ENCODE results near the gene BSN. TPM values are rescaled to one million over a fixed set of nuclear protein-coding genes. Genes with fewer than 3 reads are reported as not detected.

BSN gene
- total and polyA plus RNA-seq, 7 donors, result under 0.01 to 0.81 (median 0.61) TPM; not detected in 1

DNA sequence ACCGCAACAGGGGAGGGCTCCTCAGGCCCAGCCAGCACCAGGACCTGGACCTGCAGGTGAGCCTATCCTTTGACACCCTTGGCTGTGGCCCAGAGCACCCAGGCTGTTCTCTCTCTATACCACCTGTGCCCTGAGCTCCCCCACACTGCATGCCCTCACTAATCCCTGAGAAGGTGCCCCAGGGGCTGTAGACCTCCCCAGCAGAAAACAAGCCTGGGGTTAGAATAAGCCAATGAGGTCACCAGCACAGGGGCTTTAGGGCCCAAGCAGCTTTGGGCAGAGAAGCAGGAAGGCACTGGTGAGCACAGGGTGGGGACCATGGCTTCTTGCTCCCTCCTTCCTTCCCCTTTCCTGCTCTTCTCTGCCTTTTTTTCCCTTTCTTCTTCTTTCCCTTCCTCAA, 109.6 kb downstream of the BSN start:
- no peaks in the 10 kb centered on the region for H3K36me3 ChIP-seq
- H3K9me3 ChIP-seq, result no peaks in the 10 kb centered on the region
- no peak overlapping the region for H3K4me3 ChIP-seq
- 94 to 96% methylated on average over 1 of the region's 1 CpG for WGBS, 2 donors
- no peak overlapping the region for H3K27ac ChIP-seq
- peaks cover 0 to 59% (median 22%) of the 10 kb centered on the region in 3 donors for H3K27me3 ChIP-seq
- TF ChIP-seq POLR2A (IDR thresholded peaks at IDR 0.05) (no peak), POLR2AphosphoS5 (IDR thresholded peaks at IDR 0.05) (no peak), EP300 (IDR thresholded peaks at IDR 0.05) (no peak)
- TF ChIP-seq, protein P1, sequence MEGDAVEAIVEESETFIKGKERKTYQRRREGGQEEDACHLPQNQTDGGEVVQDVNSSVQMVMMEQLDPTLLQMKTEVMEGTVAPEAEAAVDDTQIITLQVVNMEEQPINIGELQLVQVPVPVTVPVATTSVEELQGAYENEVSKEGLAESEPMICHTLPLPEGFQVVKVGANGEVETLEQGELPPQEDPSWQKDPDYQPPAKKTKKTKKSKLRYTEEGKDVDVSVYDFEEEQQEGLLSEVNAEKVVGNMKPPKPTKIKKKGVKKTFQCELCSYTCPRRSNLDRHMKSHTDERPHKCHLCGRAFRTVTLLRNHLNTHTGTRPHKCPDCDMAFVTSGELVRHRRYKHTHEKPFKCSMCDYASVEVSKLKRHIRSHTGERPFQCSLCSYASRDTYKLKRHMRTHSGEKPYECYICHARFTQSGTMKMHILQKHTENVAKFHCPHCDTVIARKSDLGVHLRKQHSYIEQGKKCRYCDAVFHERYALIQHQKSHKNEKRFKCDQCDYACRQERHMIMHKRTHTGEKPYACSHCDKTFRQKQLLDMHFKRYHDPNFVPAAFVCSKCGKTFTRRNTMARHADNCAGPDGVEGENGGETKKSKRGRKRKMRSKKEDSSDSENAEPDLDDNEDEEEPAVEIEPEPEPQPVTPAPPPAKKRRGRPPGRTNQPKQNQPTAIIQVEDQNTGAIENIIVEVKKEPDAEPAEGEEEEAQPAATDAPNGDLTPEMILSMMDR (IDR thresholded peaks at IDR 0.05), result no peak
- intact Hi-C loops (cut with DNase I), result no loop called here
- no peaks in the 10 kb centered on the region for H3K4me1 ChIP-seq
- no peak for DNase-seq

DNA sequence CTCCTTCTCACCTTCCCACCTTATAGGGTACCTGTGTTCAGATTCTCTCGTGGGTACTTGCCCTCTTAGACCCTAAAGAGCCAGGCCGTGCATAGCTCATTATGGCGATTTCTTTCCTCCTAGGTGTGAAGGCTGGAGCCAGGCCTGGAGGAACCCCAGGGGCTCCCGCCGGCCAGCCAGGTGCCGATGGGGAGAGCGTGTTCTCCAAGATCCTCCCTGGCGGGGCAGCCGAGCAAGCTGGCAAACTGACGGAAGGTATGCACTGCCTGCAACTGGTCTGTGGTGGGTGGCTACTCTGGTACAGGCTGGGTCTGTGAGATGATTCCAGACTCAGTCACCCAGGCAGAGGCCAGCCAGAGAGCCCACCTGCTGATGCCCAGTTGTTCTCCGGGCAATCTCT, 110.0 kb downstream of the BSN start:
- DNase-seq, result no peak
- 81 to 87% methylated on average over 11 of the region's 11 CpGs for WGBS, 2 donors
- peaks cover 0 to 64% (median 24%) of the 10 kb centered on the region in 3 donors for H3K27me3 ChIP-seq
- no peaks in the 10 kb centered on the region for H3K36me3 ChIP-seq
- H3K4me3 ChIP-seq, result no peak overlapping the region
- intact Hi-C loops (cut with DNase I), result no loop called here
- H3K9me3 ChIP-seq, result no peaks in the 10 kb centered on the region
- no peak overlapping the region for H3K27ac ChIP-seq
- no peak for TF ChIP-seq POLR2A (IDR thresholded peaks at IDR 0.05)
- TF ChIP-seq POLR2AphosphoS5 (IDR thresholded peaks at IDR 0.05), result no peak
- no peak for TF ChIP-seq EP300 (IDR thresholded peaks at IDR 0.05)
- TF ChIP-seq, protein P1 (IDR thresholded peaks at IDR 0.05), result no peak
- H3K4me1 ChIP-seq, result no peaks in the 10 kb centered on the region

DNA sequence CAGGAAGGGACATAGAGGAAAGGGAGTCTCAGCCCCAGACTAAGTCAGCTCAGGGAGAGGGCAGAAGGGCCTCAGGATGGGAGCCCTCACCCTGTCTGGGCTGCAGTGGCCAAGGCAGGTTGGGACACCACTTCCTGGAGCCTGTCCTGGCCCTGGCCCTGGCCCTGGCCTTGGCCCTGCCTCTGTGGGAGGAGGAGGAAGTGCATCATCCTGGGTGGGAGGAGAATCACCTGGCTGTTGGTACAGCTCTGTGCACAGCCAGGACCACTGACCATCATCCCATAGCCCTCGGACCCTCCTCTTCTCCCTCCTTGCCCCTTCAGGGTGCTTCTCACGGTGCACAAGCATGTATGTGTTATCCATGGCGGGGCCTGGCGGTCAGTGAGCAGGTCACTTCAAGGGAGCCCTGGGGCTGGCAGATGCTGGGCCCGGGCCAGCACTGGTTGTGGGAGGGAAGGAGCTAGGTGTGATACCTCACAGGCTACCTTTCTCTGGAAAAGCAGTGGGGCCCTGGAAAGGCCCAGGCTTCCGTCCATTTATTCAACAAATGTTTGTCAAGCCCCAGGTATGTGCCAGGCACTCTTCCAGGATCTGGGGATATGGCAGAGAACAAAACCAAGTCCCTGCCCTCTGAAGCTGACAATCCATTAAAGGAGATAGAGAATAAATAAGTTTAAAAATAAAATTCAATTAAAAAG, 111.7 kb downstream of the BSN start:
- no peaks in the 10 kb centered on the region for H3K36me3 ChIP-seq
- TF ChIP-seq, protein P1 (IDR thresholded peaks at IDR 0.05), result no peak
- no peak for TF ChIP-seq EP300 (IDR thresholded peaks at IDR 0.05)
- no peak for TF ChIP-seq POLR2A (IDR thresholded peaks at IDR 0.05)
- no peak for TF ChIP-seq POLR2AphosphoS5 (IDR thresholded peaks at IDR 0.05)
- H3K9me3 ChIP-seq, result no peaks in the 10 kb centered on the region
- no peaks in the 10 kb centered on the region for H3K4me1 ChIP-seq
- no peak for DNase-seq
- H3K4me3 ChIP-seq, result no peak overlapping the region
- H3K27me3 ChIP-seq, result peaks cover 0 to 64% (median 24%) of the 10 kb centered on the region in 3 donors
- intact Hi-C loops (cut with DNase I), result no loop called here
- WGBS, 2 donors, result 86 to 93% methylated on average over 6 of the region's 6 CpGs
- H3K27ac ChIP-seq, result no peak overlapping the region

DNA sequence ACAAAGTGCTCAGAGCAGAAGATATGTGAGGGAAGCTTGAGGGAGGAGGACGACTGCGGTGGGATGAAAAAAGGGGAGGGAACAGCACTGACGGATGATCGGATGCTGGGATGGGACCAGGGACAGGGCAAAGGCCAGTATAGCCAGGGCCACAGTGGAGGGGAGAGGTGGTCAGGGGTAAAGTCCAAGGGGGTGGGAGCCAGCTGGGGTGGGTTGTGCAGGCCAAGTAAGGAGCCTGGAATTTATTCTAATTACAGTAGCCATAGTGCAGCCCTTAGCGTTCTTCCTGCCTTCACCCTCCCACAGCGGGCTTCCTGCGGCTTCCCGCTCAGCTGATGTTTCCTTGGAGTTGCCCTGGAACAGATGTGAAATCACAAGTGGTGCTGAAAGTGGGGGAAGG, 112.3 kb downstream of the BSN start:
- peaks cover 0 to 64% (median 24%) of the 10 kb centered on the region in 3 donors for H3K27me3 ChIP-seq
- DNase-seq, result no peak
- WGBS, 2 donors, result 29 to 45% methylated on average over 8 of the region's 8 CpGs
- no peak overlapping the region for H3K4me3 ChIP-seq
- H3K4me1 ChIP-seq, result no peaks in the 10 kb centered on the region
- no peak for TF ChIP-seq POLR2A (IDR thresholded peaks at IDR 0.05)
- no peak for TF ChIP-seq POLR2AphosphoS5 (IDR thresholded peaks at IDR 0.05)
- no peak for TF ChIP-seq EP300 (IDR thresholded peaks at IDR 0.05)
- TF ChIP-seq, protein P1 (IDR thresholded peaks at IDR 0.05), result no peak
- H3K36me3 ChIP-seq, result no peaks in the 10 kb centered on the region
- intact Hi-C loops (cut with DNase I), result no loop called here
- H3K27ac ChIP-seq, result no peak overlapping the region
- no peaks in the 10 kb centered on the region for H3K9me3 ChIP-seq
